WERI-Rb-1 (cell line): Measurements from ENCODE around the gene WWOX.

ENCODE experiments used
- DNase-seq: peaks from one replicate; pipeline ENCODE4 v3.0.0-alpha.2; 2020
- H3K27ac ChIP-seq: fragments of 250-450 bp; sonication (Bioruptor Pico); 2 replicates; pipeline ENCODE4 v1.5.1; 2020; ENCODE audit warnings: mild to moderate bottlenecking, moderate library complexity
- H3K27me3 ChIP-seq: fragments of 250-450 bp; sonication (Bioruptor Pico); 2 replicates; pipeline ENCODE4 v1.5.1; 2021; ENCODE audit warnings: mild to moderate bottlenecking, low read depth, moderate library complexity; ENCODE audit not compliant: insufficient read depth, severe bottlenecking
- H3K36me3 ChIP-seq: fragments of 250-450 bp; sonication (Bioruptor Pico); 2 replicates; pipeline ENCODE4 v1.5.1; 2020; ENCODE audit warnings: mild to moderate bottlenecking, moderate library complexity
- H3K4me3 ChIP-seq: 2 replicates; pipeline ENCODE4 v1.5.1; 2011; ENCODE audit warnings: low read depth, mild to moderate bottlenecking, control low read depth, low read length
- H3K9me3 ChIP-seq: fragments of 250-450 bp; sonication (Bioruptor Pico); 2 replicates; pipeline ENCODE4 v1.5.1; 2021; ENCODE audit warnings: mild to moderate bottlenecking, moderate library complexity; ENCODE audit not compliant: severe bottlenecking
- CTCF ChIP-seq: IDR thresholded peaks from 2 replicates; pipeline ENCODE4 v1.5.1; 2011; ENCODE audit warnings: low read depth, mild to moderate bottlenecking, control low read depth, inconsistent platforms, low read length

The WWOX gene

DNA sequence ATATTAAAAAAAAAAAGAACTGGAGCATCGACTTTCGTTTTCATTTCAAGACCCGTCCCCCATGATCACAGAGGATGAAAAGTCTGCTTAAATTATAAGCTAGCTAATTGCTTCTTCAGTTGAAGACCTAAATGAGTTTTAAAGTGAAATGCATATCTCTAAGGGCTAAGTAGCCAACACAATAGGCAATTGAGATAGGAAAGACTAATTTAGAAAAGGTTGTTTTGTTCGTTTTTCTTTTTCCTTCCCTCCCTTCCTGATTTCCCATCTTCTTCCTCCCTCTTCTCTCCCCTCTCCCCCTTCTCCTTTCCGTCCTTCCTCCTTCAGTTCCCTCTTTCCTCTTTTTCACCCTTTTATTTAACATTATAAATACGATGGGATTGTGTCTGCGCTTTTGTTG is 377.2 kb downstream of the WWOX start:
- H3K4me3 ChIP-seq, result no peak overlapping the region
- no peaks in the 10 kb centered on the region for H3K27me3 ChIP-seq
- no peak for DNase-seq
- no peak for TF ChIP-seq CTCF
- H3K27ac ChIP-seq, result no peak overlapping the region
- H3K36me3 ChIP-seq, result no peaks in the 10 kb centered on the region
- H3K9me3 ChIP-seq, result no peaks in the 10 kb centered on the region

- Histone ChIP-seq H3K4me3 (no peak overlapping the region), H3K27me3 (no peaks in the 10 kb centered on the region), H3K9me3 (no peaks in the 10 kb centered on the region), H3K27ac (no peak overlapping the region), H3K36me3 (no peaks in the 10 kb centered on the region)
- TF ChIP-seq CTCF, result no peak
- no peak for DNase-seq
Observed at GRCh38 chr16:78478267-78478861, 378.9 kb downstream of the WWOX start.

DNA sequence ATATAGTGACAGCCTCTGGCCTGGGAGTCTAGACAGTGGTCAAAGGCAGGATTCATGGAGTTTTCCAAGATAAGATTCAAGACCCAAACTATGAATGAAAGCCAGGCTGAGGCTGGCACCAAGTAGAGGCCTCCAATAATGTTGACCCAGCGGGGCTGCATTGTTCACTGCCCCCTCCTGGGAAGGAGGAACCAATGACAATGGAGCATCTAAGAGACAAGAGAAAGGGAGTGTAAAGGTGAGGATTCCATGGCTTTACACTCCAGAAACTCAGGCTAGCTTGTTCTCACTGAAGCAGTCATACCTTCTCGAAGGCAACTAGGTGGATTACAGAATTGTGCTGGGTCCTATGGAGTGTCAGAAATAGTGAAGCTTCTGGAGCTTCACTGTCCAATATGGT is 380.3 kb downstream of the WWOX start:
- H3K27ac ChIP-seq, result no peak overlapping the region
- no peaks in the 10 kb centered on the region for H3K36me3 ChIP-seq
- H3K4me3 ChIP-seq, result no peak overlapping the region
- DNase-seq, result no peak
- TF ChIP-seq CTCF, result no peak
- H3K27me3 ChIP-seq, result no peaks in the 10 kb centered on the region
- no peaks in the 10 kb centered on the region for H3K9me3 ChIP-seq

GRCh38 chr16:78480588-78480987 is 381.1 kb downstream of the WWOX start:
- no peak overlapping the region for H3K27ac ChIP-seq
- no peak for TF ChIP-seq CTCF
- H3K27me3 ChIP-seq, result no peaks in the 10 kb centered on the region
- H3K36me3 ChIP-seq, result no peaks in the 10 kb centered on the region
- H3K9me3 ChIP-seq, result no peaks in the 10 kb centered on the region
- H3K4me3 ChIP-seq, result no peak overlapping the region
- no peak for DNase-seq

- no peaks in the 10 kb centered on the region for H3K36me3 ChIP-seq
- no peak overlapping the region for H3K4me3 ChIP-seq
- no peak for TF ChIP-seq CTCF
- H3K27me3 ChIP-seq, result no peaks in the 10 kb centered on the region
- no peak for DNase-seq
- H3K27ac ChIP-seq, result no peak overlapping the region
- H3K9me3 ChIP-seq, result no peaks in the 10 kb centered on the region
Observed at GRCh38 chr16:78483124-78483992, 383.9 kb downstream of the WWOX start.
